GM12801 (cell line): ENCODE data around the gene B3GNT7.

Experiments
- CTCF ChIP-seq: IDR thresholded peaks from one replicate; pipeline ENCODE4 v1.5.1; 2011; ENCODE audit warnings: control low read depth; ENCODE audit not compliant: insufficient read length; ENCODE audit errors: extremely low read depth

The B3GNT7 gene

GRCh38 chr2:231355508-231356465, 39.7 kb upstream of the B3GNT7 start:
- no peak for TF ChIP-seq CTCF

- TF ChIP-seq CTCF: no peak
Observed at GRCh38 chr2:231356466-231356844, 39.1 kb upstream of the B3GNT7 start.

- TF ChIP-seq CTCF: no peak
Observed at GRCh38 chr2:231357048-231357447, 38.5 kb upstream of the B3GNT7 start.

GRCh38 chr2:231357931-231358330, 37.6 kb upstream of the B3GNT7 start:
- TF ChIP-seq CTCF: no peak

- no peak for TF ChIP-seq CTCF
Observed at GRCh38 chr2:231359441-231359840, 36.1 kb upstream of the B3GNT7 start.

- no peak for TF ChIP-seq CTCF
Observed at GRCh38 chr2:231359948-231360347, 35.6 kb upstream of the B3GNT7 start.

- TF ChIP-seq CTCF: no peak
Observed at GRCh38 chr2:231360401-231360800, 35.1 kb upstream of the B3GNT7 start.
